IMR-90 (cell line): ENCODE measurements around the gene LGALS9. TPM values are rescaled to one million over a fixed set of nuclear protein-coding genes. Genes with fewer than 3 reads are reported as not detected.

ENCODE experiments used
- ATAC-seq: fragments of 200-7000 bp; cut with Tn5 transposase; 2 replicates; pipeline ENCODE4 v1.9.1; 2020; ENCODE audit warnings: low read depth, mild to moderate bottlenecking, moderate library complexity
- BruUV-seq: library from RNA; stranded (reverse); fragments of 400-500 nt; replicated peaks from 2 replicates; lab custom pipeline; 2021; lab: Mats Ljungman, UMichigan
- CTCF ChIA-PET: fragments of 300-600 bp; formaldehyde crosslinking; extraction: SDS; loops from one replicate; lab custom pipeline; 2021; ENCODE audit warnings: antibody characterized with exemption; lab: Yijun Ruan, JAX
- POLR2A ChIA-PET: fragments of 300-600 bp; sonication (Branson Sonifier 250); formaldehyde crosslinking; loops from one replicate; lab custom pipeline; 2022; ENCODE audit warnings: antibody characterized with exemption; ENCODE audit not compliant: unreplicated experiment; lab: Charles Lee
- DNase-seq: peaks from one replicate; pipeline ENCODE4 v3.0.0; 2013
- H2AFZ ChIP-seq: replicated peaks from 2 replicates; pipeline ENCODE3; 2013; ENCODE audit warnings: low read length, mild to moderate bottlenecking; ENCODE audit not compliant: poor library complexity
- H2AK5ac ChIP-seq: 2 replicates; pipeline ENCODE4 v1.6.1; 2013; ENCODE audit warnings: low read depth, low read length, inconsistent platforms
- H2AK9ac ChIP-seq: replicated peaks from 2 replicates; pipeline ENCODE3; 2013; ENCODE audit warnings: mild to moderate bottlenecking, low read depth, low read length, moderate library complexity; ENCODE audit not compliant: poor library complexity
- H2BK120ac ChIP-seq: 2 replicates; pipeline ENCODE4 v1.6.1; 2013; ENCODE audit warnings: low read depth, low read length, inconsistent platforms
- H2BK15ac ChIP-seq: 3 replicates; pipeline ENCODE4 v1.6.1; 2013; ENCODE audit warnings: low read depth, low read length, inconsistent platforms
- H2BK20ac ChIP-seq: 2 replicates; pipeline ENCODE4 v1.6.1; 2013; ENCODE audit warnings: low read depth, mild to moderate bottlenecking, inconsistent platforms, low read length, moderate library complexity
- H2BK5ac ChIP-seq: 2 replicates; pipeline ENCODE4 v1.6.1; 2013; ENCODE audit warnings: mild to moderate bottlenecking, low read depth, low read length, inconsistent platforms; ENCODE audit not compliant: poor library complexity, severe bottlenecking
- H3K14ac ChIP-seq: replicated peaks from 2 replicates; pipeline ENCODE4 v1.6.1; 2013; ENCODE audit warnings: low read depth, low read length, inconsistent platforms
- H3K18ac ChIP-seq: 2 replicates; pipeline ENCODE4 v1.6.1; 2013; ENCODE audit warnings: low read depth, low read length, control low read depth
- H3K23ac ChIP-seq: 2 replicates; pipeline ENCODE4 v1.6.1; 2013; ENCODE audit warnings: low read depth, low read length, inconsistent platforms
- H3K27ac ChIP-seq: 2 replicates; pipeline ENCODE4 v1.5.1; 2013; ENCODE audit warnings: mild to moderate bottlenecking, control low read depth, low read length; ENCODE audit not compliant: insufficient read depth
- H3K27me3 ChIP-seq: 2 replicates; pipeline ENCODE4 v1.6.1; 2013; ENCODE audit warnings: low read length; ENCODE audit not compliant: control insufficient read depth, insufficient read depth
- H3K36me3 ChIP-seq: 2 replicates; pipeline ENCODE4 v1.6.1; 2013; ENCODE audit warnings: low read length, mixed read lengths; ENCODE audit not compliant: control insufficient read depth, insufficient read depth
- H3K4ac ChIP-seq: 2 replicates; pipeline ENCODE4 v1.6.1; 2013; ENCODE audit warnings: low read depth, low read length, inconsistent platforms
- H3K4me1 ChIP-seq: 2 replicates; pipeline ENCODE4 v1.6.1; 2013; ENCODE audit warnings: low read length, mixed read lengths; ENCODE audit not compliant: control insufficient read depth, insufficient read depth
- H3K4me2 ChIP-seq: 2 replicates; pipeline ENCODE4 v1.6.1; 2013; ENCODE audit warnings: low read depth, mild to moderate bottlenecking, control low read depth, low read length, moderate library complexity
- H3K4me3 ChIP-seq: 2 replicates; pipeline ENCODE4 v1.5.1; 2013; ENCODE audit warnings: low read depth, mild to moderate bottlenecking, control low read depth, low read length, moderate library complexity; ENCODE audit not compliant: insufficient read depth
- H3K56ac ChIP-seq: 2 replicates; pipeline ENCODE4 v1.6.1; 2013; ENCODE audit warnings: low read length, inconsistent platforms; ENCODE audit not compliant: insufficient read depth; ENCODE audit errors: extremely low read depth
- H3K79me1 ChIP-seq, 2 experiments: 2 replicates each; pipeline ENCODE4 v1.6.1; 2013; ENCODE audit warnings: low read length in 2 of 2, inconsistent platforms in 1 of 2, low read depth in 1 of 2
- H3K9ac ChIP-seq: 2 replicates; pipeline ENCODE4 v1.6.1; 2013; ENCODE audit warnings: low read depth, low read length, control low read depth
- H3K9me1 ChIP-seq: 2 replicates; pipeline ENCODE4 v1.6.1; 2013; ENCODE audit warnings: low read length, inconsistent platforms; ENCODE audit not compliant: insufficient read depth
- H3K9me3 ChIP-seq: 2 replicates; pipeline ENCODE4 v1.6.1; 2013; ENCODE audit warnings: low read length; ENCODE audit not compliant: control insufficient read depth, insufficient read depth
- H4K20me1 ChIP-seq: 2 replicates; pipeline ENCODE4 v1.6.1; 2013; ENCODE audit warnings: low read length, inconsistent platforms; ENCODE audit not compliant: insufficient read depth
- H4K5ac ChIP-seq: 2 replicates; pipeline ENCODE4 v1.6.1; 2013; ENCODE audit warnings: mild to moderate bottlenecking, low read depth, low read length, control low read depth
- H4K8ac ChIP-seq, 2 experiments: 2 replicates each; pipeline ENCODE4 v1.6.1; 2013; ENCODE audit warnings: low read depth in 2 of 2, low read length in 2 of 2, control low read depth in 1 of 2, inconsistent platforms in 1 of 2
- H4K91ac ChIP-seq: 2 replicates; pipeline ENCODE4 v1.6.1; 2013; ENCODE audit warnings: low read depth, low read length, inconsistent platforms; ENCODE audit not compliant: insufficient read depth
- CTCF ChIP-seq: conservative IDR thresholded peaks from 2 replicates; pipeline ENCODE4 v1.5.1; 2012; ENCODE audit warnings: mild to moderate bottlenecking, low read depth, low read length, improper control_type of control experiment
- ELK1 ChIP-seq: fragments of 150-350 bp; IDR thresholded peaks from 2 replicates; pipeline ENCODE4 v1.6.1; 2016; ENCODE audit warnings: low read depth, mild to moderate bottlenecking, low read length, moderate library complexity, borderline replicate concordance
- FOS ChIP-seq: fragments of 150-350 bp; IDR thresholded peaks from 2 replicates; pipeline ENCODE4 v1.6.1; 2016; ENCODE audit warnings: low read depth, low read length
- MAZ ChIP-seq: IDR thresholded peaks from 2 replicates; pipeline ENCODE4 v1.6.1; 2012; ENCODE audit warnings: low read depth, mild to moderate bottlenecking, low read length, improper control_type of control experiment, moderate library complexity, borderline replicate concordance
- NFE2L2 ChIP-seq: fragments of 150-350 bp; IDR thresholded peaks from 2 replicates; pipeline ENCODE4 v1.6.1; 2016; ENCODE audit warnings: low read depth, mild to moderate bottlenecking, low read length
- RFX5 ChIP-seq: IDR thresholded peaks from 2 replicates; pipeline ENCODE4 v1.8.0; 2012; ENCODE audit warnings: low read depth, mild to moderate bottlenecking, low read length, moderate library complexity
- USF2 ChIP-seq: fragments of 150-350 bp; IDR thresholded peaks from 2 replicates; pipeline ENCODE4 v1.6.1; 2017; ENCODE audit warnings: mild to moderate bottlenecking, antibody characterized with exemption, low read length, low read depth
- WGBS, 2 experiments: methylation state at CpG; one replicate each; pipeline versions ENCODE4 v1.1.5 to v1.1.7; 2013; ENCODE audit warnings: missing lambda C conversion rate in 2 of 2; ENCODE audit not compliant: insufficient read length in 1 of 2; ENCODE audit errors: extremely low coverage in 2 of 2; 5-methylcytosine and 5-hydroxymethylcytosine counted together
- dilution Hi-C: fragments of 300-500 bp; cut with HindIII; formaldehyde crosslinking; loops from one replicate; pipeline ENCODE4 v1.14.3; 2018; ENCODE audit warnings: low sequenced_read_pairs; ENCODE audit not compliant: unreplicated experiment
- in situ Hi-C: fragments of 300-500 bp; cut with MboI; formaldehyde crosslinking; loops from 3 replicates; pipeline ENCODE4 v1.14.3; 2019; ENCODE audit warnings: low sequenced_read_pairs, inconsistent platforms, mixed read lengths
- intact Hi-C: fragments of 100-400 bp; cut with micrococcal nuclease; formaldehyde crosslinking; loops from 2 replicates; pipeline ENCODE4 v1.10.0; 2022
- polyA plus RNA-seq, 3 experiments: library from polyadenylated mRNA; depleted of rRNA; stranded (reverse); fragments of >200 nt; gene quantifications; 2 replicates each; pipeline ENCODE4 v1.2.3, GENCODE V29; 2012; ENCODE audit warnings: low replicate concordance in 1 of 3
- total RNA-seq: library from RNA; depleted of rRNA; stranded (reverse); fragments of >200 nt; gene quantifications from 2 replicates; pipeline ENCODE4 v1.2.3, GENCODE V29; 2012

The LGALS9 gene
- total and polyA plus RNA-seq, 2 of the 4 experiments (the other 2 are of a cell fraction), result 0.54 to 2.5 TPM

DNA sequence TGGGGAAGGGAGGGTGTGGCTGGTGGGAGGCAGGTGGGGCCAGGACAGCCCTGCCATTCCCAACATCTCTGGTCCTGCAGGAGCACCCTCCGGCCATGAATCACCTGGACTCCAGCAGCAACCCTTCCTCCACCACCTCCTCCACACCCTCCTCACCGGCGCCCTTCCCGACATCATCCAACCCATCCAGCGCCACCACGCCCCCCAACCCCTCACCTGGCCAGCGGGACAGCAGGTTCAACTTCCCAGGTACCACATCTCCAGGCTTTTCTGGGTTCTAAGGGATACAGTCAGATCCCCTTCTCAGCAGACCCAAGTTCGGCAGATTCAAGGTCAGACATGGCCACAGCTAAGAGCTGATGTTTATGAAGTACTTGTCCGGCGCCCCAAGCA lies 33.8 kb upstream of the LGALS9 start:
- peaks cover 3 to 9% of the 10 kb centered on the region in 2 experiments; a peak in 2 of 4 replicates for H3K79me1 ChIP-seq
- H4K8ac ChIP-seq, result no peak overlapping the region
- no peak overlapping the region; the same call in 1 of the 2 replicates for H2AK5ac ChIP-seq
- no peak overlapping the region for H3K4me2 ChIP-seq
- H3K9me1 ChIP-seq, result peaks cover 4% of the 10 kb centered on the region
- H3K56ac ChIP-seq, result no peak overlapping the region
- no peak overlapping the region for H3K14ac ChIP-seq
- peaks cover 2% of the 10 kb centered on the region; the same call in 1 of the 2 replicates for H3K4me1 ChIP-seq
- no peak overlapping the region for H3K4me3 ChIP-seq
- no peak overlapping the region for H3K23ac ChIP-seq
- no peaks in the 10 kb centered on the region for H3K27me3 ChIP-seq
- peaks cover 81% of the 10 kb centered on the region for H3K36me3 ChIP-seq
- H3K9ac ChIP-seq, result no peak overlapping the region
- dilution Hi-C loops, result no loop called here
- H2BK5ac ChIP-seq, result no peak overlapping the region
- no peak overlapping the region for H2BK15ac ChIP-seq
- H2BK20ac ChIP-seq, result no peak overlapping the region
- intact Hi-C loops, result no loop called here
- ATAC-seq, result no peak
- ChIA-PET CTCF (no interaction called here), POLR2A (no interaction called here)
- H4K20me1 ChIP-seq, result no peaks in the 10 kb centered on the region
- in situ Hi-C loops, result loop anchor here (5.0 to 10.0 kb wide), 2 partner anchors 245 to 352 kb away; no protein-coding TSS in a partner anchor
- H3K27ac ChIP-seq, result no peak overlapping the region
- H2BK120ac ChIP-seq, result no peak overlapping the region
- DNase-seq, result no peak
- no peak overlapping the region for H2AFZ ChIP-seq
- no peak overlapping the region for H3K4ac ChIP-seq
- WGBS, 2 experiments, result 95% methylated on average over 4 of the region's 10 CpGs; no CpG with 5 or more reads in 1 of the 2 experiments
- no peak overlapping the region for H4K5ac ChIP-seq
- no peaks in the 10 kb centered on the region for H3K9me3 ChIP-seq
- no peak for TF ChIP-seq MAZ
- no peak for TF ChIP-seq CTCF
- no peak for TF ChIP-seq FOS
- no peak for TF ChIP-seq NFE2L2
- TF ChIP-seq RFX5, result no peak
- no peak for TF ChIP-seq ELK1
- no peak for TF ChIP-seq USF2
- no TSS peak for BruUV-seq
- H2AK9ac ChIP-seq, result no peak overlapping the region
- 0 out of 2 replicates have a peak overlapping the region, but pooled peaks have one; percentile 8 for H4K91ac ChIP-seq
- no peak overlapping the region for H3K18ac ChIP-seq
